ENCODE results near the gene GPR137.

- TF ChIP-seq REST (IDR thresholded peaks at IDR 0.05; ENCODE audit: unreplicated experiment) (no peak), EZH2 (IDR thresholded peaks at IDR 0.05; ENCODE audit: low read depth, unreplicated experiment) (no peak)
Measured at GRCh38 chr11:64284962-64285884, at the start of gene GPR137.

All from GM23338 (cell line).